Stimulated activated naive B cell treated with anti-CD40 and anti-IgM and Interleukin-4, amounts not matched to agents 10 μg/mL and 1 μg/mL and 100 μg/mL, for 72 hours (primary cell): ENCODE measurements around the gene TREH.
A peak's percentile ranks its signal among the peaks of the same experiment; 100 is the strongest.
"Not testable (repeated sequence)": the region's sequence is repeated elsewhere in the genome, so short reads cannot be mapped to it uniquely, and the experiment has no call there.

Experiments
- ATAC-seq, 2 donors: fragments of 150-1000 bp; cut with Tn5 transposase; replicated peaks; 2 replicates each; pipeline ENCODE4 v1.10.0; 2021; ENCODE audit warnings: moderate library complexity in 1 of 2
- DNase-seq: peaks from one replicate; pipeline ENCODE4 v3.0.0; 2021
- H3K27ac Mint-ChIP-seq: one replicate; pipeline ENCODE4 v1.8.0; 2022; ENCODE audit warnings: mild to moderate bottlenecking, mixed read lengths
- H3K27me3 Mint-ChIP-seq, 2 donors: one replicate each; pipeline ENCODE4 v1.8.0; 2022; ENCODE audit warnings: mixed read lengths in 2 of 2
- H3K36me3 Mint-ChIP-seq, 2 donors: one replicate each; pipeline ENCODE4 v1.8.0; 2022; ENCODE audit warnings: mixed read lengths in 2 of 2, mild to moderate bottlenecking in 1 of 2
- H3K4me1 Mint-ChIP-seq, 2 donors: one replicate each; pipeline ENCODE4 v1.8.0; 2022; ENCODE audit warnings: mixed read lengths in 2 of 2, mild to moderate bottlenecking in 1 of 2
- H3K4me3 Mint-ChIP-seq, 2 donors: one replicate each; pipeline ENCODE4 v1.8.0; 2022; ENCODE audit warnings: mild to moderate bottlenecking in 2 of 2, mixed read lengths in 2 of 2, moderate library complexity in 1 of 2
- H3K9me3 Mint-ChIP-seq, 2 donors: one replicate each; pipeline ENCODE4 v1.8.0; 2022; ENCODE audit warnings: mixed read lengths in 2 of 2, mild to moderate bottlenecking in 1 of 2

TREH gene

GRCh38 chr11:118618115-118618990 is 61.1 kb downstream of the TREH start:
- H3K9me3 Mint-ChIP-seq: no peaks in the 10 kb centered on the region
- H3K4me1 Mint-ChIP-seq: peaks cover 7 to 19% of the 10 kb centered on the region in 2 donors
- H3K4me3 Mint-ChIP-seq: no peak overlapping the region
- peaks cover 0 to 7% of the 10 kb centered on the region in 2 donors for H3K36me3 Mint-ChIP-seq
- no peak for DNase-seq
- no peak overlapping the region for H3K27ac Mint-ChIP-seq
- ATAC-seq: no peak
- H3K27me3 Mint-ChIP-seq: peaks cover 47 to 53% of the 10 kb centered on the region in 2 donors

DNA sequence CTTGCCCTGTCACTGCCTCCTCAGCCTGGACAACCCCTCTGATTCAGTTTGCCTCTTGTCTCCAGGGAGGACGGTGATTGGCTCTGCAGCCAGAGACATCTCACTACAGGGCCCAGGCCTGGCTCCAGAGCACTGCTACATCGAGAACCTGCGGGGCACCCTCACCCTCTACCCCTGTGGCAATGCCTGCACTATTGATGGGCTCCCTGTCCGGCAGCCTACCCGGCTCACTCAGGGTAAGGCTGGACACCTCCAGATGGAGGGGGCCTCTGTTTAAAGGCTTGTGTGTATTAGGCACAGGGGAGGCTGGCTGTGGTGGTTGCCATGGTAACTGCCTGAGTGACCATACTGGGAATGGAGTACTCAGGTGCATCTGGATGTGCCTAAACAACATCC is 63.5 kb downstream of the TREH start:
- H3K4me3 Mint-ChIP-seq: no peak overlapping the region
- peaks cover 0 to 7% of the 10 kb centered on the region in 2 donors for H3K36me3 Mint-ChIP-seq
- ATAC-seq (no peak), DNase-seq (no peak)
- H3K4me1 Mint-ChIP-seq: peaks cover 10 to 15% of the 10 kb centered on the region in 2 donors
- peaks cover 44 to 52% of the 10 kb centered on the region in 2 donors for H3K27me3 Mint-ChIP-seq
- no peak overlapping the region for H3K27ac Mint-ChIP-seq
- H3K9me3 Mint-ChIP-seq: no peaks in the 10 kb centered on the region

DNA sequence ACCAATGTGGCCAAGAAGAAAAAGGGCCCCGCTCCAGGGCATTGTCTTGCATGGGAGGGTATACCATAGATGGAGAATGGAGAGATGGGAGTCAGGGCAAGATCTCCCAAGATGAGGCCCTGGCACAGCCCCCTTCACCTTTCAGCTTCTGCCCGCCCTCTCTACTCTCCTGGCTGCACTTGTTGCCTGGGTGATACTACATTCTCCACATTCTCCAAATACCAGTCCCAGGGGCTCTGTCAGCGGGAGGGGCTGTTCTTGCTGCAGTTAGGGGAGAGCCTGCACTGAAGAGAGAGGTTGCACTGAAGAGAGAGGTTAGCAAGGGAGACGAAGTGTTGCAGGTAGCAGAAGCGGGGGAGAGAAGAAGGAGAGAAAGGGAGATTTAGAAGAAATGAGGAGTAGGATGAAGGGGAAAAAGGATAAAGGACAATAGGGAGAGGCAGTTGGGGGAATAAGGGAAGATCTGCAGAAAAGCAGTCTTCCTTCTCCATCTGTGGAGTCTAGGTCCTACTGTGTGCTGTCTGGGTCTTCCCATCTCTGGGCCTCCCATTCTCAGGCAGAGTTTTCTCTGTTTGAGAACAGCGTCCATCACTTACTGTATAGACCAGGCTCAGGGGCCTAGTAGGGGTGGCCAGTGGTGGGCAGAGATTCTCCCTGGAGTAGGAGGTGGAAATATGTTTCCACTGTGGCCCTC is 64.0 kb downstream of the TREH start:
- no peak for DNase-seq
- no peaks in the 10 kb centered on the region for H3K9me3 Mint-ChIP-seq

GRCh38 chr11:118614511-118614910 is 64.9 kb downstream of the TREH start:
- H3K4me1 Mint-ChIP-seq: peaks cover 9 to 18% of the 10 kb centered on the region in 2 donors
- DNase-seq: no peak
- no peak overlapping the region for H3K4me3 Mint-ChIP-seq
- no peak overlapping the region for H3K27ac Mint-ChIP-seq
- H3K36me3 Mint-ChIP-seq: peaks cover 0 to 7% of the 10 kb centered on the region in 2 donors
- no peaks in the 10 kb centered on the region for H3K9me3 Mint-ChIP-seq
- H3K27me3 Mint-ChIP-seq: peaks cover 40 to 46% of the 10 kb centered on the region in 2 donors
- ATAC-seq: no peak

More for the DNA sequence above, 64.0 kb downstream of the TREH start:
- peaks cover 0 to 7% of the 10 kb centered on the region in 2 donors for H3K36me3 Mint-ChIP-seq
- no peak for ATAC-seq
- H3K27ac Mint-ChIP-seq: peak overlapping the region; percentile 38
- peaks cover 39 to 47% of the 10 kb centered on the region in 2 donors for H3K27me3 Mint-ChIP-seq
- no peak overlapping the region for H3K4me3 Mint-ChIP-seq
- H3K4me1 Mint-ChIP-seq: peaks cover 7 to 13% of the 10 kb centered on the region in 2 donors

GRCh38 chr11:118612378-118612777 is 67.1 kb downstream of the TREH start:
- Mint-ChIP-seq H3K4me1 (peaks cover 19 to 30% of the 10 kb centered on the region in 2 donors), H3K27ac (no peak overlapping the region)
- DNase-seq: no peak

GRCh38 chr11:118611433-118611795 is 68.0 kb downstream of the TREH start:
- H3K9me3 Mint-ChIP-seq, H3K36me3 Mint-ChIP-seq, H3K27ac Mint-ChIP-seq, ATAC-seq, DNase-seq: not testable (repeated sequence)
- peaks cover 46 to 47% of the 10 kb centered on the region in 2 donors for H3K27me3 Mint-ChIP-seq
- peaks cover 23 to 35% of the 10 kb centered on the region in 2 donors for H3K4me1 Mint-ChIP-seq
- H3K4me3 Mint-ChIP-seq: peak overlapping the region; percentile 57 to 81

More at GRCh38 chr11:118612378-118612777, 67.1 kb downstream of the TREH start:
- peaks cover 48% of the 10 kb centered on the region in 2 donors for H3K27me3 Mint-ChIP-seq
- no peak overlapping the region for H3K4me3 Mint-ChIP-seq
- ATAC-seq: no peak
- H3K36me3 Mint-ChIP-seq: peaks cover 1 to 3% of the 10 kb centered on the region in 2 donors
- no peaks in the 10 kb centered on the region for H3K9me3 Mint-ChIP-seq

GRCh38 chr11:118610773-118611432 is 68.5 kb downstream of the TREH start:
- Mint-ChIP-seq H3K36me3 (peaks cover 0 to 1% of the 10 kb centered on the region in 2 donors), H3K27me3 (peaks cover 42 to 43% of the 10 kb centered on the region in 2 donors), H3K4me1 (peaks cover 23 to 35% of the 10 kb centered on the region in 2 donors), H3K9me3 (no peaks in the 10 kb centered on the region), H3K4me3 (peak overlapping the region; percentile 68 to 81), H3K27ac (no peak overlapping the region)
- peak; percentile 72 to 77 for ATAC-seq
- DNase-seq: peak; percentile 74

- peak overlapping the region; percentile 82 for H3K27ac Mint-ChIP-seq
- peaks cover 23 to 35% of the 10 kb centered on the region in 2 donors for H3K4me1 Mint-ChIP-seq
- DNase-seq (no peak), ATAC-seq (peak in 1 of 2 donors; percentile 1)
- H3K4me3 Mint-ChIP-seq: peak overlapping the region; percentile 81 to 83
- peaks cover 0 to 1% of the 10 kb centered on the region in 2 donors for H3K36me3 Mint-ChIP-seq
- peaks cover 37 to 43% of the 10 kb centered on the region in 2 donors for H3K27me3 Mint-ChIP-seq
- no peaks in the 10 kb centered on the region for H3K9me3 Mint-ChIP-seq
Observed at GRCh38 chr11:118610225-118610772, 69.2 kb downstream of the TREH start.

- peak overlapping the region; percentile 81 to 83 for H3K4me3 Mint-ChIP-seq
- H3K4me1 Mint-ChIP-seq: peaks cover 23 to 35% of the 10 kb centered on the region in 2 donors
- peaks cover 33 to 40% of the 10 kb centered on the region in 2 donors for H3K27me3 Mint-ChIP-seq
- ATAC-seq (peak; percentile 13 to 14), DNase-seq (peak; percentile 5)
- H3K36me3 Mint-ChIP-seq: peaks cover 0 to 1% of the 10 kb centered on the region in 2 donors
- H3K27ac Mint-ChIP-seq: peak overlapping the region; percentile 82
- H3K9me3 Mint-ChIP-seq: no peaks in the 10 kb centered on the region
Observed at GRCh38 chr11:118609380-118610224, 69.8 kb downstream of the TREH start.

DNA sequence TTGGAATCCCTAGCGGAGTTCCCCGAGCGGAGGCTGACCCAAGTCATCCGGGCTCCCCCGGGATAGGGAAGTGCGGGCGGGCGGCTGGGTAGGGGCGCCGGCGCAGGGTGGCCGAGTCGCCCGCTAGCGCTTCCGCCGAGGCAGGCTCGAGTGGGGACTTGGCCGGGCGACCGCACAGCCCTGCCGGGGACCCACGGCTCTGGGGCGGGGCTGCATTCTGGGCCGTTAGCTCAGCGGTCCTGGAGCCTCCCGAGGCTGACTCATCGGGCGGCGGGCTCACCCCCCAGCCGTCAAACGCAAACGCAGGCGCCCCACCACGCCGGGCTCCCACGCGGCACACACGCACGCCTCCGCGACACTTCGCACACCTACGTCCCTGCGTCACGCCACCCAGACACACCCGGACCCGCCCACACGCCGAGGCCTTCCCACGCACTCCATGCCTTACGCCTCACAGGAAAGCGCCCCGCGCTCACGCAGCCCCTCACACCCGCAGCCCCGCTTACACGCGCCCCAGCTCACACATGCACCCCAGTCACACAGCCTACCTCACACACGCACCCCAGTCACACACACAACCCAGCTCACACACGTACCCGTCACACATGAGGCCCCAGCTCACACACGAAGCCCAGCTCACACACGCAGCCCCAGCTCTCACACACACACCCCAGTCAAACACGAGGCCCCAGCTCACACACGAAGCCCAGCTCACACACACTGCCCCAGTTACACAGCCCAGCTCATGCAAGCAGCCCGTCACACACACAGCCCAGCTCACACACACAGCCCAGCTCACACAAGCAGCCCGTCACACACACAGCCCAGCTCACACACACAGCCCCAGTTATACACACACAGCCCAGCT is 70.9 kb downstream of the TREH start:
- peaks cover 1 to 3% of the 10 kb centered on the region in 2 donors for H3K36me3 Mint-ChIP-seq
- no peaks in the 10 kb centered on the region for H3K9me3 Mint-ChIP-seq
- peak; percentile 47 to 59 for ATAC-seq
- peaks cover 25 to 30% of the 10 kb centered on the region in 2 donors for H3K27me3 Mint-ChIP-seq
- H3K27ac Mint-ChIP-seq: peak overlapping the region; percentile 70
- peak; percentile 48 for DNase-seq
- peaks cover 23 to 35% of the 10 kb centered on the region in 2 donors for H3K4me1 Mint-ChIP-seq
- H3K4me3 Mint-ChIP-seq: peak overlapping the region; percentile 81 to 83

DNA sequence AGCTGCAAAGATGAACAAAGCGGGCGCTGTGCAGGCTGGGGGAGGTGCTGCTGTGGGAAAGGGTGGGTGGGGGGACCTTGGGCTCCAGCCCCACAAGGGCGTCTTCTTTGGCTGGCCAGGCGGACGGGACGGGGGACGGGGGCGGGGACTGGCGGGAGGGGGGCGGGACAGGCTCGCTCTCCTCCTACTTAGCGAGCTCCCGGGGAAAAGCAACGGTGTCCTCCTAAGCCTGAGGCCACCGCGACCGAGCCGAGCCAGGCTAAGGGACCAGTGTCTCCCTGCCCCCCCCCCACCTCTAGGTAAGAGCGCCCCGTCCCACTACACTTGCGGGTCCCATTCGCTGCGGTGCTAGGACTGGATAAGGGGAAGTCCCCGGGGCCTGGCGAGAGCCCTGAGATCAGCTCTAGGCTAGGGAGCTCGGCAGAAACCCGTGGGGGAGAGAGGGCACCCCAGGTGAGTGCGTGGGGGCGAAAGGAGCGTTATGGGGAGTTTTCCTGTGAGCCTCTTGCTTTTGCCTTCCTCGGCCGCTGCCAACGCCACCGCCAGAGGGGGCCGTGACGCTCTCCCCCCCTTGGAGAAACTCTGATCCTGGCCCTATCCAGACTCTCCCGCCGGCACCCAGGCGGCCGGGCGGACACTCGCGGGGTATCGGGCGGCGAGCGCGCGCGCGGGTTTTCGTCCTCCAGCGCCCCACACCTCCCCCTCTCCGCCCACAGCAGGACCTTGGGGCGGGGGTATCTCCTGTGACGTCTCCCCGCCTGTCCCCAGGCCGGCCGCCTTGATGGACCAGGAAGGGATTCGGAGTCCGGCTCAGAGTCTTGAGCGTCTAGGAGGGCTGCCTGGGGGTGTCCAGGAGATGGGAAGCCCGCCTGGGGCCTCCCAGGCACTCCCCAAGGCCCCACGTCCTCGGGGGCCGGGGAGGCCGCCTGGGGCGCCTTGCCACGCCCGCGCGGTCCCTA is 71.8 kb downstream of the TREH start, which contains the start of gene PHLDB1:
PHLDB1 (plus strand) TSS at position 215 of the 959 bp plus-strand sequence. CDS start 6,222 bp downstream, outside the sequence.
- H3K9me3 Mint-ChIP-seq: no peaks in the 10 kb centered on the region
- H3K27ac Mint-ChIP-seq: peak within 1 kb of the TSS; percentile 70
- peak; percentile 21 for DNase-seq
- peaks cover 4 to 7% of the 10 kb centered on the region in 2 donors for H3K36me3 Mint-ChIP-seq
- peaks cover 23 to 35% of the 10 kb centered on the region in 2 donors for H3K4me1 Mint-ChIP-seq
- ATAC-seq: peak; percentile 22 to 35
- H3K27me3 Mint-ChIP-seq: peaks cover 22 to 26% of the 10 kb centered on the region in 2 donors
- peak within 1 kb of the TSS; percentile 81 to 83 for H3K4me3 Mint-ChIP-seq
